Measurements from ENCODE around the gene POLG2. TPM values are rescaled to one million over a fixed set of nuclear protein-coding genes. Genes with fewer than 3 reads are reported as not detected.
"Not testable (repeated sequence)": the region's sequence is repeated elsewhere in the genome, so short reads cannot be mapped to it uniquely, and the experiment has no call there.

POLG2 gene
- total RNA-seq, 1 donor from 2014 or later, result 10.3 TPM

- TF ChIP-seq, protein P1, sequence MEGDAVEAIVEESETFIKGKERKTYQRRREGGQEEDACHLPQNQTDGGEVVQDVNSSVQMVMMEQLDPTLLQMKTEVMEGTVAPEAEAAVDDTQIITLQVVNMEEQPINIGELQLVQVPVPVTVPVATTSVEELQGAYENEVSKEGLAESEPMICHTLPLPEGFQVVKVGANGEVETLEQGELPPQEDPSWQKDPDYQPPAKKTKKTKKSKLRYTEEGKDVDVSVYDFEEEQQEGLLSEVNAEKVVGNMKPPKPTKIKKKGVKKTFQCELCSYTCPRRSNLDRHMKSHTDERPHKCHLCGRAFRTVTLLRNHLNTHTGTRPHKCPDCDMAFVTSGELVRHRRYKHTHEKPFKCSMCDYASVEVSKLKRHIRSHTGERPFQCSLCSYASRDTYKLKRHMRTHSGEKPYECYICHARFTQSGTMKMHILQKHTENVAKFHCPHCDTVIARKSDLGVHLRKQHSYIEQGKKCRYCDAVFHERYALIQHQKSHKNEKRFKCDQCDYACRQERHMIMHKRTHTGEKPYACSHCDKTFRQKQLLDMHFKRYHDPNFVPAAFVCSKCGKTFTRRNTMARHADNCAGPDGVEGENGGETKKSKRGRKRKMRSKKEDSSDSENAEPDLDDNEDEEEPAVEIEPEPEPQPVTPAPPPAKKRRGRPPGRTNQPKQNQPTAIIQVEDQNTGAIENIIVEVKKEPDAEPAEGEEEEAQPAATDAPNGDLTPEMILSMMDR (IDR thresholded peaks at IDR 0.05), result no peak
- no peak for DNase-seq (ENCODE audit: low spot score)
- H3K4me1 Mint-ChIP-seq (ENCODE audit: low read depth), result peaks cover 11% of the 10 kb centered on the region
- H3K4me3 Mint-ChIP-seq (ENCODE audit: unreplicated experiment), result no peak overlapping the region
- H3K36me3 Mint-ChIP-seq (ENCODE audit: low read depth), result peaks cover 7% of the 10 kb centered on the region
- H3K27ac Mint-ChIP-seq (ENCODE audit: unreplicated experiment), result no peak overlapping the region
- peaks cover 20% of the 10 kb centered on the region for H3K9me3 Mint-ChIP-seq (ENCODE audit: low read depth)
- no peaks in the 10 kb centered on the region for H3K27me3 Mint-ChIP-seq (ENCODE audit: low read depth)
Measured at GRCh38 chr17:64439956-64440355, 56.9 kb downstream of the POLG2 start.

DNA sequence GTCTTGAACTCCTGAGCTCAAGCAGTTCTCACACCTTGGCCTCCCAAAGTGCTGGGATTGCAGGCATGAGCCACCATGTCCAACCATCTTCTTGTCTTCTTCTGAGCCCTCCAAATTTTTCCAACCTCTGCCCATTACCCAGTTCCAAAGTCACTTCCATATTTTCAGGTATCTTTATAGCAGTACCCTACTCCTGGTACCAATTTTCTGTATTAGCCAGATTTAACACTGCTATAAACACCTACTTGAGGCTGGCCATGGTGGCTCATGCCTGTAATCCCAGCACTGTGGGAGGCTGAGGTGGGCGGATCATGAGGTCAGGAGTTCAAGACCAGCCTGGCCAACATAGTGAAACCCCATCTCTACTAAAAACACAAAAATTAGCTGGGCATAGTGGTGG, 57.3 kb downstream of the POLG2 start:
- not testable (repeated sequence) for H3K36me3 Mint-ChIP-seq (ENCODE audit: low read depth); DNase-seq (ENCODE audit: low spot score); H3K27me3 Mint-ChIP-seq (ENCODE audit: low read depth); H3K4me3 Mint-ChIP-seq (ENCODE audit: unreplicated experiment); H3K27ac Mint-ChIP-seq (ENCODE audit: unreplicated experiment)
- H3K9me3 Mint-ChIP-seq (ENCODE audit: low read depth), result peaks cover 20% of the 10 kb centered on the region
- peaks cover 11% of the 10 kb centered on the region for H3K4me1 Mint-ChIP-seq (ENCODE audit: low read depth)

GRCh38 chr17:64437944-64438525, 58.8 kb downstream of the POLG2 start:
- TF ChIP-seq, protein P1 (IDR thresholded peaks at IDR 0.05), result no peak
- H3K27ac Mint-ChIP-seq (ENCODE audit: unreplicated experiment), result no peak overlapping the region
- no peak for DNase-seq (ENCODE audit: low spot score)
- peaks cover 11% of the 10 kb centered on the region for H3K4me1 Mint-ChIP-seq (ENCODE audit: low read depth)
- H3K27me3 Mint-ChIP-seq (ENCODE audit: low read depth), result no peaks in the 10 kb centered on the region
- peaks cover 7% of the 10 kb centered on the region for H3K36me3 Mint-ChIP-seq (ENCODE audit: low read depth)
- H3K4me3 Mint-ChIP-seq (ENCODE audit: unreplicated experiment), result no peak overlapping the region
- peaks cover 20% of the 10 kb centered on the region for H3K9me3 Mint-ChIP-seq (ENCODE audit: low read depth)

DNA sequence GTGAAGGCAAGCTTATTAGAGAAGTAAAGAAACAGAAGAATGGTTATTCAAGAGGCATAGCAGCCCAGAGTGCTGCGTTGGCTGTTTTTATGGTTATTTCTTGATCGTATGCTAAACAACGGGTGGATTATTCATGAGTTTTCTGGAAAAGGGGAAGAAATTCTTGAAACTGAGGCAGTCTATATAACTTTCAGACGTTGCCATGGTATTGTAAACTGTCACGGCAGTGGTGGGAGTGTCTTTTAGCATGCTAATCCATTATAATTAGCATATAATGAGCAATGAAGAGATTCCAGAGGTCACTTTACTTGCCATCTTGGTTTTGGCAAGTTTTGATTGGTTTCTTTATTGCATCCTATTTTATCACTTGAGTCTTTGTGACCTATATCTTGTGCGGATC, 65.3 kb downstream of the POLG2 start:
- no peak overlapping the region for H3K27ac Mint-ChIP-seq (ENCODE audit: unreplicated experiment)
- peaks cover 2% of the 10 kb centered on the region for H3K36me3 Mint-ChIP-seq (ENCODE audit: low read depth)
- peaks cover 15% of the 10 kb centered on the region for H3K27me3 Mint-ChIP-seq (ENCODE audit: low read depth)
- H3K4me3 Mint-ChIP-seq (ENCODE audit: unreplicated experiment), result no peak overlapping the region
- H3K4me1 Mint-ChIP-seq (ENCODE audit: low read depth), result no peaks in the 10 kb centered on the region
- TF ChIP-seq, protein P1 (IDR thresholded peaks at IDR 0.05), result no peak
- no peak for DNase-seq (ENCODE audit: low spot score)
- H3K9me3 Mint-ChIP-seq (ENCODE audit: low read depth), result no peaks in the 10 kb centered on the region

GRCh38 chr17:64430036-64430435, 66.8 kb downstream of the POLG2 start:
- H3K4me3 Mint-ChIP-seq (ENCODE audit: unreplicated experiment); H3K4me1 Mint-ChIP-seq (ENCODE audit: low read depth); H3K36me3 Mint-ChIP-seq (ENCODE audit: low read depth); H3K27ac Mint-ChIP-seq (ENCODE audit: unreplicated experiment); H3K9me3 Mint-ChIP-seq (ENCODE audit: low read depth); DNase-seq (ENCODE audit: low spot score): not testable (repeated sequence)
- H3K27me3 Mint-ChIP-seq (ENCODE audit: low read depth), result peaks cover 18% of the 10 kb centered on the region

DNA sequence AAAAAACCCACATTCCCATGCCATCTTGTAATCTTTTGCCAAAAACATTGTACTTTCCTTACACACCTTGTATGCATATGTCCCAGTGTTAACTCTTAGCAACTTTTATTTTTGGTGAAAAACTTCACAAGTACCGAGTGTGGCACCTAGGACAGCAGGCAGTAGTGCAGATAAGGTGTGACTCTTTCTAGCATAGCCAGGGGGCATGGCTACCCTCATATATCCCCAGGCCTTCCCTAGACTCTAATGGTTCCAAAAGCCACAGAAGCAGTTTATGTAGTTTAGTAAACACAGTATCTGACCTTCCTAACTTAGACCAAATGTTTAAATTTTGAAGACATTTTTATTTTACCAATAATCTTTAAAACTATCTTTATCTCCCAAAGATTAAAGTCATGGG, 68.4 kb downstream of the POLG2 start:
- TF ChIP-seq, protein P1 (IDR thresholded peaks at IDR 0.05), result no peak
- Mint-ChIP-seq H3K4me1 (ENCODE audit: low read depth) (no peaks in the 10 kb centered on the region), H3K4me3 (ENCODE audit: unreplicated experiment) (no peak overlapping the region), H3K9me3 (ENCODE audit: low read depth) (no peaks in the 10 kb centered on the region), H3K27ac (ENCODE audit: unreplicated experiment) (no peak overlapping the region), H3K36me3 (ENCODE audit: low read depth) (peaks cover 2% of the 10 kb centered on the region), H3K27me3 (ENCODE audit: low read depth) (peaks cover 18% of the 10 kb centered on the region)
- DNase-seq (ENCODE audit: low spot score), result no peak

Small RNAs within 50 kb of the gene (microRNA-seq; reads per million reads assigned to microRNA genes)
- gene MIR3064 (ENCODE audit: borderline number of aligned reads) (3.9 reads per million), gene MIR5047 (ENCODE audit: borderline number of aligned reads) (not detected)

Other genes starting within 250 kb of the POLG2 start
- 45.3 to 119 TPM (median 47.3 TPM) in 3 replicates for gene TEX2, start 233.8 kb downstream of the POLG2 start, total RNA-seq
- 0.15 to 0.34 TPM in 2 of 3 replicates, not detected in the other for gene PECAM1, start 106.2 kb downstream of the POLG2 start, total RNA-seq
- not detected in 3 replicates for gene MILR1, start 47.9 kb downstream of the POLG2 start, total RNA-seq
- 582 to 747 TPM (median 611 TPM) in 3 replicates for gene DDX5, start 9.2 kb upstream of the POLG2 start, total RNA-seq
- 29.2 to 34.0 TPM (median 29.6 TPM) in 3 replicates for gene CEP95, start 9.9 kb upstream of the POLG2 start, total RNA-seq
- 33.4 to 41.0 TPM (median 36.2 TPM) in 3 replicates for gene SMURF2, start 165.3 kb upstream of the POLG2 start, total RNA-seq